Pancreas (tissue), 10 donors: Measurements from ENCODE around the gene SERPINE1. TPM values are rescaled to one million over a fixed set of nuclear protein-coding genes. Genes with fewer than 3 reads are reported as not detected.

Source experiments
- ATAC-seq, 4 donors: fragments of 200-7000 bp; cut with Tn5 transposase; one replicate each; pipeline versions ENCODE4 v1.8.0 to v1.9.1; 2020; ENCODE audit warnings: mild to moderate bottlenecking in 4 of 4, moderate library complexity in 4 of 4
- DNase-seq, 6 donors: peaks; one replicate each; pipeline ENCODE4 v3.0.0-alpha.2; 2020
- FAIRE-seq: peaks from 2 replicates; lab custom pipeline; 2012; peaks lifted over from hg19 to GRCh38; lab: Jason Lieb, UNC
- H3K27ac ChIP-seq, 4 donors: fragments of 200-600 bp; sonication (generic); 1 replicate in 3 of 4; 2 replicates in 1 of 4; pipeline versions ENCODE4 v1.5.0 to v1.8.0; 2020
- H3K27me3 ChIP-seq, 4 donors: fragments of 200-600 bp; one replicate each; pipeline ENCODE4 v1.8.0; 2021
- H3K36me3 ChIP-seq, 3 donors: fragments of 200-600 bp; sonication (generic) in 1 of 3; one replicate each; pipeline versions ENCODE4 v1.5.0 to v1.8.0; 2020 to 2021
- H3K4me1 ChIP-seq, 3 donors: fragments of 200-600 bp; one replicate each; pipeline ENCODE4 v1.8.0; 2021
- H3K4me3 ChIP-seq, 4 donors: fragments of 200-600 bp; sonication (generic) in 2 of 4; one replicate each; pipeline versions ENCODE4 v1.5.0 to v1.8.0; 2020 to 2021
- H3K9me3 ChIP-seq, 4 donors: fragments of 200-600 bp; one replicate each; pipeline ENCODE4 v1.8.0; 2021
- CTCF ChIP-seq, 4 donors: fragments of 200-600 bp; sonication (generic) in 3 of 4; IDR thresholded peaks; one replicate each; pipeline versions ENCODE4 v1.5.0 to v1.8.0; 2021; ENCODE audit warnings: antibody characterized with exemption in 4 of 4
- WGBS, 2 donors: extraction: QIAGEN DNeasy Blood & Tissue Kit; methylation state at CpG; one replicate each; pipeline ENCODE4 v1.1.7; 2013; 5-methylcytosine and 5-hydroxymethylcytosine counted together
- intact Hi-C, 3 donors: fragments of 100-400 bp; cut with DNase I; formaldehyde crosslinking; loops; one replicate each; pipeline versions ENCODE4 v1.11.1 to v1.14.2; 2022
- polyA plus RNA-seq, 2 donors: library from polyadenylated mRNA; stranded (reverse); fragments of 200-250 nt; gene quantifications; one replicate each; pipeline ENCODE4 v1.2.3, GENCODE V29; 2013
- total RNA-seq, 6 donors: library from RNA; stranded (reverse); fragmentation: NEBNext Ultra II Directional in 4 of 6; extraction: Animal tissue kit (Norgen Biotek cat#: 25700) in 4 of 6; gene quantifications; one replicate each; pipeline versions ENCODE4 v1.2.1 to v1.2.4, GENCODE V29; 2021 to 2023
- donor health status: healthy with polysubstance abuse.
- donor health status: DM: no; HTN: no; CAD: no; lungs with moderate emphysema.
- donor health status: DM: no; HTN: no; CAD: no.
- donor health status: control.
- donor health status: control.
- donor health status: Bipolar disorder and iron deficiency.
- donor health status: DM: yes; HTN: yes; CAD: no.
- donor health status: DM: no; HTN: no; CAD: no.
- donor health status: DM: no; HTN: no; CAD: no.
- donor health status: DM: yes; HTN: yes; CAD: no.

The SERPINE1 gene
- total and polyA plus RNA-seq, 8 donors: 0.98 to 14.5 (median 3.7) TPM

GRCh38 chr7:101175664-101176063, 48.8 kb downstream of the SERPINE1 start:
- no peak for FAIRE-seq
- H3K4me3 ChIP-seq: no peak overlapping the region
- peaks cover 5 to 48% (median 12%) of the 10 kb centered on the region in 4 donors for H3K27me3 ChIP-seq
- H3K27ac ChIP-seq: no peak overlapping the region
- no peaks in the 10 kb centered on the region for H3K36me3 ChIP-seq
- intact Hi-C loops: no loop called here
- TF ChIP-seq CTCF (IDR thresholded peaks at IDR 0.05): no peak
- 38 to 39% methylated on average over 3 of the region's 3 CpGs for WGBS, 2 donors
- DNase-seq: no peak
- no peak for ATAC-seq
- peaks cover 8 to 17% (median 13%) of the 10 kb centered on the region in 3 donors for H3K4me1 ChIP-seq
- no peaks in the 10 kb centered on the region for H3K9me3 ChIP-seq

GRCh38 chr7:101177644-101178043, 50.7 kb downstream of the SERPINE1 start:
- FAIRE-seq (no peak), ATAC-seq (no peak), DNase-seq (no peak)
- H3K9me3 ChIP-seq: no peaks in the 10 kb centered on the region
- H3K27ac ChIP-seq: no peak overlapping the region
- intact Hi-C loops: no loop called here
- H3K4me1 ChIP-seq: peaks cover 3 to 17% (median 7%) of the 10 kb centered on the region in 3 donors
- no peak for TF ChIP-seq CTCF (IDR thresholded peaks at IDR 0.05)
- 84 to 87% methylated on average over 2 of the region's 2 CpGs for WGBS, 2 donors
- no peak overlapping the region for H3K4me3 ChIP-seq
- H3K36me3 ChIP-seq: no peaks in the 10 kb centered on the region
- peaks cover 0 to 39% (median 13%) of the 10 kb centered on the region in 4 donors for H3K27me3 ChIP-seq

GRCh38 chr7:101179117-101179516, 52.2 kb downstream of the SERPINE1 start:
- no peak for ATAC-seq
- no peak for FAIRE-seq
- Histone ChIP-seq H3K36me3 (no peaks in the 10 kb centered on the region), H3K27ac (no peak overlapping the region), H3K27me3 (peaks cover 0 to 32% (median 9%) of the 10 kb centered on the region in 4 donors), H3K9me3 (no peaks in the 10 kb centered on the region), H3K4me3 (peak overlapping the region in 1 of 4 donors; percentile 6), H3K4me1 (peaks cover 0 to 5% (median 0%) of the 10 kb centered on the region in 3 donors)
- DNase-seq: no peak
- intact Hi-C loops: no loop called here
- no peak for TF ChIP-seq CTCF (IDR thresholded peaks at IDR 0.05)
- WGBS, 2 donors: 3 to 7% methylated on average over 19 to 20 of the region's 20 CpGs

GRCh38 chr7:101179713-101180112, 52.8 kb downstream of the SERPINE1 start:
- ATAC-seq: no peak
- H3K4me3 ChIP-seq: peak overlapping the region in 1 of 4 donors; percentile 6

More at GRCh38 chr7:101179713-101180112, 52.8 kb downstream of the SERPINE1 start:
- TF ChIP-seq CTCF (IDR thresholded peaks at IDR 0.05): no peak
- H3K4me1 ChIP-seq: peaks cover 0 to 5% (median 0%) of the 10 kb centered on the region in 3 donors
- H3K9me3 ChIP-seq: no peaks in the 10 kb centered on the region
- H3K36me3 ChIP-seq: no peaks in the 10 kb centered on the region
- DNase-seq: no peak
- H3K27me3 ChIP-seq: peaks cover 0 to 28% (median 9%) of the 10 kb centered on the region in 4 donors
- WGBS, 2 donors: 4% methylated on average over 21 to 27 of the region's 27 CpGs
- H3K27ac ChIP-seq: no peak overlapping the region
- intact Hi-C loops: no loop called here
- no peak for FAIRE-seq
